HUES6 (cell line): ENCODE results near the gene RGMB.

Source experiments
- H3K27ac ChIP-seq: 2 replicates; pipeline ENCODE4 v1.7.0; 2013; ENCODE audit warnings: low read depth, mild to moderate bottlenecking, low read length, inconsistent platforms
- H3K27me3 ChIP-seq: 2 replicates; pipeline ENCODE4 v1.6.1; 2013; ENCODE audit warnings: low read length; ENCODE audit not compliant: control insufficient read depth, insufficient read depth
- H3K36me3 ChIP-seq: 2 replicates; pipeline ENCODE4 v1.6.1; 2013; ENCODE audit warnings: low read length; ENCODE audit not compliant: control insufficient read depth, insufficient read depth
- H3K4me1 ChIP-seq: 2 replicates; pipeline ENCODE4 v1.6.1; 2013; ENCODE audit warnings: low read length; ENCODE audit not compliant: control insufficient read depth, insufficient read depth
- H3K4me3 ChIP-seq: 2 replicates; pipeline ENCODE4 v1.5.1; 2013; ENCODE audit warnings: low read depth, low read length
- H3K9ac ChIP-seq: one replicate; pipeline ENCODE4 v1.6.1; 2013; ENCODE audit warnings: mild to moderate bottlenecking, low read length
- H3K9me3 ChIP-seq: 2 replicates; pipeline ENCODE4 v1.6.1; 2013; ENCODE audit warnings: low read depth, low read length; ENCODE audit not compliant: control insufficient read depth, insufficient read depth

Gene RGMB

DNA sequence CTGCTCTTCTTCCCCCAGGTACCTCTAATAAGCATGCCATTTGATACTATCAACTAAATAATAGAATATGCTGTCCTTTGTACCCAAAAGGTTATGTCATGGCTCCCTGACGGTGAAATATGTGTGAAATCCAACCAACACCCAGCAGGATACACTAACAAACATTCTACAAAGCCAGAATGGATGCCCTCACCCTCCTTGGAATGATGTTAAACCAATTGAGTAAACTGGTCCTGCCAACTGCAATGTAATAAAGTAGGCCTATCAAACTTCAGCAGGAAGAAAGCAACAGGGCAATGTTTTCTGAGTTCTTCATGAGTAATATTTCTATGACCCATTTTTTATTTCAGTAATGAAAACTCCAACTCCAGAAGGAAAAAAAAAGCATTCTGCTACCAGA lies 24.9 kb downstream of the RGMB start:
- H3K4me1 ChIP-seq = 0 out of 2 replicates have a peak, but pooled peaks cover 10% of the 10 kb centered on the region
- no peak overlapping the region for H3K4me3 ChIP-seq
- no peak overlapping the region for H3K27ac ChIP-seq
- H3K27me3 ChIP-seq = no peaks in the 10 kb centered on the region
- peaks cover 5% of the 10 kb centered on the region for H3K36me3 ChIP-seq
- no peak overlapping the region for H3K9ac ChIP-seq
- H3K9me3 ChIP-seq = no peaks in the 10 kb centered on the region

DNA sequence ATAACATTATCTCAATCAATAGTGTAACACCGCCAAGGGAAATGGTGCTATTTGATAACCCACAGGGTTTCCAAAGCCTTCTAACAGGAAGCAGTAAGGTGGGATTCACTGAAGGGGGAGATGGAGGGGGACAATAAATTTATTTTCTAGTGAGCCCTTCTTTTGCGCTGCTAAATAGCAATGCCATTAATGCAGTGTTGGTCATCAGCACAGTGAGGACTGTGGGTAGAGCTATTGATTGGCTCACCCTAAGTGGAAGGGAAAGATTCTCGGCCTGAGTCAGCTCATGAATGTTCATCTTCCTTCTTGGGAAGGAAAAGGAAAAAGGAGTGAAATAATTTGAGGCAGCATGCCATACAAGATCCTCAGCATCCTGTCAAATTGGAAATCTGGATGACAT lies 25.4 kb downstream of the RGMB start:
- Histone ChIP-seq H3K27ac (no peak overlapping the region), H3K9ac (no peak overlapping the region), H3K27me3 (no peaks in the 10 kb centered on the region), H3K36me3 (no peaks in the 10 kb centered on the region), H3K4me1 (0 out of 2 replicates have a peak, but pooled peaks cover 10% of the 10 kb centered on the region), H3K9me3 (no peaks in the 10 kb centered on the region), H3K4me3 (no peak overlapping the region)

- Histone ChIP-seq H3K4me3 (no peak overlapping the region), H3K9ac (no peak overlapping the region), H3K36me3 (no peaks in the 10 kb centered on the region), H3K27me3 (no peaks in the 10 kb centered on the region), H3K27ac (no peak overlapping the region), H3K9me3 (peaks cover 16% of the 10 kb centered on the region), H3K4me1 (no peaks in the 10 kb centered on the region)
Observed at GRCh38 chr5:98804066-98804465, 30.6 kb downstream of the RGMB start.

GRCh38 chr5:98805070-98805469 lies 31.6 kb downstream of the RGMB start:
- no peaks in the 10 kb centered on the region for H3K36me3 ChIP-seq
- H3K27ac ChIP-seq = no peak overlapping the region
- H3K27me3 ChIP-seq = no peaks in the 10 kb centered on the region
- peaks cover 16% of the 10 kb centered on the region for H3K9me3 ChIP-seq
- no peak overlapping the region for H3K4me3 ChIP-seq
- no peak overlapping the region for H3K9ac ChIP-seq
- H3K4me1 ChIP-seq = no peaks in the 10 kb centered on the region

GRCh38 chr5:98807806-98808205 lies 34.3 kb downstream of the RGMB start:
- Histone ChIP-seq H3K36me3 (no peaks in the 10 kb centered on the region), H3K27me3 (no peaks in the 10 kb centered on the region), H3K4me1 (no peaks in the 10 kb centered on the region), H3K27ac (no peak overlapping the region), H3K9ac (no peak overlapping the region), H3K4me3 (no peak overlapping the region), H3K9me3 (peaks cover 16% of the 10 kb centered on the region)

- H3K9ac ChIP-seq = no peak overlapping the region
- H3K4me1 ChIP-seq = no peaks in the 10 kb centered on the region
- no peaks in the 10 kb centered on the region for H3K36me3 ChIP-seq
- H3K27me3 ChIP-seq = no peaks in the 10 kb centered on the region
- no peak overlapping the region for H3K4me3 ChIP-seq
- peaks cover 14% of the 10 kb centered on the region for H3K9me3 ChIP-seq
- H3K27ac ChIP-seq = no peak overlapping the region
Observed at GRCh38 chr5:98810206-98810605, 36.7 kb downstream of the RGMB start.

DNA sequence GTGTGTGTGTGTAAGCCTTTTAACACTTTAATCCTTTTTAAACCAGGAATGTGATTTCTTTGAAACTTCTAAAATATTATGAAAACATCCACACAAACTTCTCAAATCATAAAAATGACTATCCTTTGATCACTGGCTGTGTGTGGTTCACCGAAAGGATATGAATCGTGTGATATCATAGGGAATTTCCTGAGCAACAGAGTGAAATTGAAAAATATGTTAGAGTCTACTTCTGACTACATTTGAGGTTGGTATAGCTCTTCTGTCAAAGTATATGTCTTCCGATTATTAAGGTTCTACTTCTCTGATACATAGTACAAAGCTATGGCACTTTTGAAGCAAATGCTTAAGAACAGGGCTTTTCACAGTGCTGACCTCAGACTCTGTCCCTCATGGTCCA lies 40.3 kb downstream of the RGMB start:
- Histone ChIP-seq H3K27ac (no peak overlapping the region), H3K36me3 (no peaks in the 10 kb centered on the region), H3K27me3 (no peaks in the 10 kb centered on the region), H3K4me3 (no peak overlapping the region), H3K4me1 (no peaks in the 10 kb centered on the region), H3K9me3 (no peaks in the 10 kb centered on the region), H3K9ac (no peak overlapping the region)

DNA sequence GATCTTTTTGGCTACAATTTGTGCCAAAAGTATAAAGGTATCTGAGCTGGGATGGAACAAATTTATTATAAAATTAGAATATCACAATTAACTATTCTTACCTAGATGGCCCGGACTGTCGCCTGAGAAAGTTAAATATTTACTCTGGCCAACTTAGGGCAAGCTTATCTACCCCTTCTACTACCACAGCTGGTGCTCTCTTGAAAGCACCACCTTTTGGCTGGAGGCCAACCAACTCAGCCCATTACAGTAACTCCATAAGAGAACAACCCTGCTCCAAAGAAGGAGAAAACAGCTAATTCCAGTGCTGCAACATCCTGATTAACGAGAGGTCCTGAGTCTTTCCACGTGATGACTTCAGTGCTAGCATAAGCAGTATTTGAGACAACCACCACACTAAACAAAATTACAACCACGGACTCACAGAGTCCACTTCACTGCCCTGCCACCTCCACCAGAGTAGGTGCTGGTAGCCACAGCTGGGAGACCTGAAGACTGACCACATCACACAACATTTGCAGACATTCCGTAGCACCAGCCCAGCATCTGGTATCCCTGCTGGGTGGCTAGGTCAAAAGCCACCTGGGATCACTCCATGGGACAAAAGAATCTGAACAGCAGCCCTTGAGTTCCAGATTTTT lies 43.2 kb downstream of the RGMB start:
- H3K36me3 ChIP-seq = no peaks in the 10 kb centered on the region
- no peak overlapping the region for H3K27ac ChIP-seq
- H3K9me3 ChIP-seq = no peaks in the 10 kb centered on the region
- H3K4me3 ChIP-seq = no peak overlapping the region
- no peaks in the 10 kb centered on the region for H3K27me3 ChIP-seq
- H3K4me1 ChIP-seq = no peaks in the 10 kb centered on the region
- H3K9ac ChIP-seq = no peak overlapping the region

DNA sequence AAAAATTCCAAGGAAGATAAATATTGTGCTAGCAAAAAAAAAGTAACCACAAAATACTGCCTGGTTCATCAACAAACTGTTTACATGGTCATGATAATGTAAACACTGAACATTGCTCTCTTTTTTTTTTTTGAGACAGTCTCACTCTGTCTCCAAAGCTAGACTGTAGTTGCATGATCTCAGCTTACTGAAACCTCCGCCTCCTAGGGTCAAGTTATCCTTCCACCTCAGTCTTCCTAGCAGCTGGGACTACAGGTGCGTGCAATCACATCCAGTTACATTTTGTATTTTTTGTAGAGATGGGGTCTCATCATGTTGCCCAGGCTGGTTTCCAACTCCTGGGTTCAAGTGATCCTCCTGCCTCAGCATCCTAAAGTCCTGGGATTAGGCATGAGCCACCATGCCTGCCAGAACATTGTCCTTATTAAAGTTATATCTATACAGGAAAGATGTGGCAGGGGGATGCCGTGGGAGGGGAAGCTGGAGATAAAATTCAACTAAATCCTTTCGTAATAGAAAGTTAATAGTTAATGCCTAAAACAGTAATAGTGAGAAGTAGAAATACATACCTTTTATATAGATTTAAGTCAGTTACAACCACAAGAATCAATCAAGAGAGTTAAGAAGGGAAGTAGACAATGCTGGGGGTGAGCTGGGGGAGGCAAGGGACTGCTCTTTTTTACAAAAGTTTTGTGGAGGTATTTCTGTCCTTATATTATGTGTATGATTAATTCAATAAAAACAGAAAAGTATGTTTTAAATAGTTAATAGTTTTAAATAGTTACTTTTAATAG lies 52.3 kb downstream of the RGMB start:
- no peak overlapping the region for H3K27ac ChIP-seq
- H3K4me3 ChIP-seq = no peak overlapping the region
- H3K9me3 ChIP-seq = peaks cover 4% of the 10 kb centered on the region; the same call in 1 of the 2 replicates
- H3K27me3 ChIP-seq = no peaks in the 10 kb centered on the region
- no peaks in the 10 kb centered on the region for H3K36me3 ChIP-seq
- no peaks in the 10 kb centered on the region for H3K4me1 ChIP-seq
- H3K9ac ChIP-seq = no peak overlapping the region

GRCh38 chr5:98827161-98827560 lies 53.7 kb downstream of the RGMB start:
- H3K36me3 ChIP-seq = no peaks in the 10 kb centered on the region
- no peaks in the 10 kb centered on the region for H3K4me1 ChIP-seq
- H3K4me3 ChIP-seq = no peak overlapping the region
- peaks cover under 1% of the 10 kb centered on the region; the same call in 1 of the 2 replicates for H3K9me3 ChIP-seq
- H3K9ac ChIP-seq = no peak overlapping the region
- no peaks in the 10 kb centered on the region for H3K27me3 ChIP-seq
- H3K27ac ChIP-seq = no peak overlapping the region

DNA sequence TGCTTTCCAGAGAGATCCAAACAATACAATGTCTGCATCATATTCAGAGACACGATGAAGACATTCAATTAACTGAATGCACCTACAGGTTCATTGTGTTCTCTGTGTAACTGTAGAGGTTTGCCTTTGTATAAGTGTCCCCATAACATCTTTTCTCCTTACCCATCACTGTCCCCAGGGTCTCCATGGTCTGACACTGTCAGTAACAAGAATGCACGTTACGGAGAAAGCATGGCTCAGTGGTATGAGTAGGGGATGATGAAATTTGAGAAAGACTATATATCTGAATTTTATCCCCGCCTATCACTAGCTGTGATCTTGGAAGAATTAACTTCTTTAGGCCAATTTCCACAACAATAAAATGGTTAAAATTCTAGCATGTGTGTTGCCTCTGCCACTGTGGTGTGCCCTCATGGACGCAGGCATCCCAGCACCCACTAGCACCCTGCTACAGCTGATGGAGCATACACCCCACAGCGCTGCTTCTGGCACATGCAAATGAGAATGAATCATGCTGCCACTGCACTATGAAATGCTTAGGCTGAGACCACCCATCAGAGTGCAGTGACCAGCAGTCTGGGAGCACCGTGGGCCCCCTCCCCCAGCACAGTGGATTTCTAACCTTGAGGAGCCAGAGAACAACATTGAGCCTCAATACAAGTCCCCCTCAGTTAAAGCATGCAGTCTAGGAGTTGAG lies 54.3 kb downstream of the RGMB start:
- Histone ChIP-seq H3K9me3 (no peaks in the 10 kb centered on the region), H3K9ac (no peak overlapping the region), H3K27ac (no peak overlapping the region), H3K36me3 (no peaks in the 10 kb centered on the region), H3K4me1 (no peaks in the 10 kb centered on the region), H3K4me3 (no peak overlapping the region), H3K27me3 (no peaks in the 10 kb centered on the region)
